Skeletal muscle tissue (tissue), 4 donors: ENCODE measurements around the gene AGPAT2. TPM values are rescaled to one million over a fixed set of nuclear protein-coding genes. Genes with fewer than 3 reads are reported as not detected.

Source experiments
- H3K27ac ChIP-seq: one replicate; pipeline ENCODE4 v1.7.0; 2013; ENCODE audit warnings: mild to moderate bottlenecking, low read depth, low read length, inconsistent platforms
- H3K27me3 ChIP-seq, 3 donors: one replicate each; pipeline ENCODE4 v1.7.0; 2013; ENCODE audit warnings: low read length in 3 of 3; ENCODE audit not compliant: control insufficient read depth in 3 of 3, insufficient read depth in 3 of 3
- H3K36me3 ChIP-seq, 3 donors: one replicate each; pipeline ENCODE4 v1.7.0; 2013; ENCODE audit warnings: low read length in 3 of 3; ENCODE audit not compliant: control insufficient read depth in 3 of 3, insufficient read depth in 3 of 3
- H3K4me1 ChIP-seq, 3 donors: one replicate each; pipeline ENCODE4 v1.7.0; 2013; ENCODE audit warnings: low read length in 3 of 3, mild to moderate bottlenecking in 3 of 3; ENCODE audit not compliant: control insufficient read depth in 3 of 3, insufficient read depth in 3 of 3
- H3K4me3 ChIP-seq, 3 donors: one replicate each; pipeline ENCODE4 v1.7.0; 2013; ENCODE audit warnings: low read length in 3 of 3
- H3K9ac ChIP-seq, 3 donors: one replicate each; pipeline ENCODE4 v1.7.0; 2013; ENCODE audit warnings: low read length in 3 of 3, mild to moderate bottlenecking in 3 of 3, moderate library complexity in 2 of 3, low read depth in 1 of 3
- H3K9me3 ChIP-seq, 3 donors: one replicate each; pipeline ENCODE4 v1.7.0; 2013; ENCODE audit warnings: low read length in 3 of 3; ENCODE audit not compliant: control insufficient read depth in 3 of 3
- total RNA-seq: library from RNA; depleted of rRNA; stranded (reverse); fragments of >200 nt; gene quantifications from one replicate; pipeline ENCODE4 v1.2.3, GENCODE V29; 2014
- donor health status: Osteomylitis.

AGPAT2 gene
- total RNA-seq = 27.1 TPM

- Histone ChIP-seq H3K9me3 (no peaks in the 10 kb centered on the region), H3K4me1 (peaks cover 35 to 64% (median 55%) of the 10 kb centered on the region in 3 donors), H3K4me3 (peak within 1 kb of the TSS; percentile 66 to 81 (median 74)), H3K9ac (peak within 1 kb of the TSS; percentile 72 to 89 (median 80)), H3K27me3 (no peaks in the 10 kb centered on the region), H3K27ac (peak within 1 kb of the TSS; percentile 91), H3K36me3 (no peaks in the 10 kb centered on the region)
Observed at GRCh38 chr9:136686794-136687711, at the start of gene AGPAT2. Gene AGPAT2 (minus strand): TSS chr9:136687457. CDS start chr9:136687357, 100 bp downstream.

- Histone ChIP-seq H3K4me1 (peaks cover under 1 to 2% (median 2%) of the 10 kb centered on the region in 3 donors), H3K27ac (no peak overlapping the region), H3K9me3 (no peaks in the 10 kb centered on the region), H3K36me3 (no peaks in the 10 kb centered on the region), H3K4me3 (no peak overlapping the region), H3K9ac (no peak overlapping the region), H3K27me3 (peaks cover 11 to 21% (median 16%) of the 10 kb centered on the region in 3 donors)
Observed at GRCh38 chr9:136735812-136736480, 48.7 kb upstream of the AGPAT2 start.

- H3K9me3 ChIP-seq = no peaks in the 10 kb centered on the region
- no peak overlapping the region for H3K4me3 ChIP-seq
- H3K27ac ChIP-seq = no peak overlapping the region
- no peak overlapping the region for H3K9ac ChIP-seq
- H3K4me1 ChIP-seq = no peaks in the 10 kb centered on the region
- no peaks in the 10 kb centered on the region for H3K36me3 ChIP-seq
- H3K27me3 ChIP-seq = peaks cover 1 to 12% (median 8%) of the 10 kb centered on the region in 3 donors
Observed at GRCh38 chr9:136734837-136735496, 47.7 kb upstream of the AGPAT2 start.

GRCh38 chr9:136733611-136734010 lies 46.4 kb upstream of the AGPAT2 start:
- H3K4me1 ChIP-seq = peaks cover 8 to 9% (median 9%) of the 10 kb centered on the region in 3 donors
- no peaks in the 10 kb centered on the region for H3K9me3 ChIP-seq
- no peak overlapping the region for H3K27ac ChIP-seq
- no peaks in the 10 kb centered on the region for H3K27me3 ChIP-seq
- H3K4me3 ChIP-seq = no peak overlapping the region
- no peaks in the 10 kb centered on the region for H3K36me3 ChIP-seq
- no peak overlapping the region for H3K9ac ChIP-seq

GRCh38 chr9:136732444-136733178 lies 45.4 kb upstream of the AGPAT2 start:
- Histone ChIP-seq H3K9ac (no peak overlapping the region), H3K4me3 (no peak overlapping the region), H3K9me3 (no peaks in the 10 kb centered on the region), H3K4me1 (peaks cover 11 to 16% (median 12%) of the 10 kb centered on the region in 3 donors), H3K36me3 (no peaks in the 10 kb centered on the region), H3K27ac (no peak overlapping the region), H3K27me3 (no peaks in the 10 kb centered on the region)

GRCh38 chr9:136729926-136730325 lies 42.7 kb upstream of the AGPAT2 start:
- H3K9me3 ChIP-seq = no peaks in the 10 kb centered on the region
- H3K9ac ChIP-seq = peak overlapping the region in 1 of 3 donors; percentile 16
- peaks cover 16 to 18% (median 18%) of the 10 kb centered on the region in 3 donors for H3K36me3 ChIP-seq
- H3K27me3 ChIP-seq = no peaks in the 10 kb centered on the region
- H3K4me1 ChIP-seq = peaks cover 32 to 40% (median 34%) of the 10 kb centered on the region in 3 donors
- no peak overlapping the region for H3K4me3 ChIP-seq
- H3K27ac ChIP-seq = no peak overlapping the region

GRCh38 chr9:136729144-136729543 lies 41.9 kb upstream of the AGPAT2 start:
- Histone ChIP-seq H3K9me3 (no peaks in the 10 kb centered on the region), H3K36me3 (peaks cover 24 to 25% (median 25%) of the 10 kb centered on the region in 3 donors), H3K9ac (peak overlapping the region; percentile 80 to 95 (median 81)), H3K27ac (no peak overlapping the region), H3K4me3 (peak overlapping the region; percentile 67 to 98 (median 98)), H3K27me3 (no peaks in the 10 kb centered on the region), H3K4me1 (peaks cover 34 to 40% (median 34%) of the 10 kb centered on the region in 3 donors)

GRCh38 chr9:136728548-136729123 lies 41.4 kb upstream of the AGPAT2 start:
- Histone ChIP-seq H3K27ac (no peak overlapping the region), H3K4me1 (peaks cover 34 to 40% (median 34%) of the 10 kb centered on the region in 3 donors), H3K27me3 (no peaks in the 10 kb centered on the region), H3K9ac (peak overlapping the region; percentile 80 to 95 (median 81)), H3K4me3 (peak overlapping the region; percentile 67 to 98 (median 98)), H3K9me3 (no peaks in the 10 kb centered on the region), H3K36me3 (peaks cover 29 to 30% (median 30%) of the 10 kb centered on the region in 3 donors)

GRCh38 chr9:136728080-136728547 lies 40.9 kb upstream of the AGPAT2 start:
- no peaks in the 10 kb centered on the region for H3K9me3 ChIP-seq
- no peaks in the 10 kb centered on the region for H3K27me3 ChIP-seq
- peaks cover 33 to 35% (median 35%) of the 10 kb centered on the region in 3 donors for H3K36me3 ChIP-seq
- H3K4me1 ChIP-seq = peaks cover 34 to 43% (median 34%) of the 10 kb centered on the region in 3 donors
- H3K27ac ChIP-seq = peak overlapping the region; percentile 64
- peak overlapping the region; percentile 83 to 98 (median 98) for H3K4me3 ChIP-seq
- H3K9ac ChIP-seq = peak overlapping the region; percentile 86 to 95 (median 94)
